ENCODE data around the gene AGO3.

The AGO3 gene

GRCh38 chr1:35988237-35988636, 57.3 kb downstream of the AGO3 start:
- no peak overlapping the region for H3K4me3 ChIP-seq (ENCODE audit: low read depth, low read length)
- DNase-seq (ENCODE audit: low read depth) = no peak
- TF ChIP-seq CTCF (IDR thresholded peaks at IDR 0.05; ENCODE audit: low read depth, low read length) (no peak), POLR2A (IDR thresholded peaks at IDR 0.05; ENCODE audit: extremely low read depth, insufficient read length) (no peak), MYC (IDR thresholded peaks at IDR 0.05; ENCODE audit: low read depth, low read length) (no peak)
- TF ChIP-seq, protein P1, sequence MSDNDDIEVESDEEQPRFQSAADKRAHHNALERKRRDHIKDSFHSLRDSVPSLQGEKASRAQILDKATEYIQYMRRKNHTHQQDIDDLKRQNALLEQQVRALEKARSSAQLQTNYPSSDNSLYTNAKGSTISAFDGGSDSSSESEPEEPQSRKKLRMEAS (IDR thresholded peaks at IDR 0.05; ENCODE audit: low read depth, low read length) = no peak

GRCh38 chr1:36006941-36007500, 76.1 kb downstream of the AGO3 start:
- no peak overlapping the region for H3K4me3 ChIP-seq (ENCODE audit: low read depth, low read length)
- TF ChIP-seq MYC (IDR thresholded peaks at IDR 0.05; ENCODE audit: low read depth, low read length) = no peak
- TF ChIP-seq POLR2A (IDR thresholded peaks at IDR 0.05; ENCODE audit: extremely low read depth, insufficient read length) = no peak
- no peak for TF ChIP-seq CTCF (IDR thresholded peaks at IDR 0.05; ENCODE audit: low read depth, low read length)
- TF ChIP-seq, protein P1 (IDR thresholded peaks at IDR 0.05; ENCODE audit: low read depth, low read length) = no peak
- DNase-seq (ENCODE audit: low read depth) = no peak

- H3K4me3 ChIP-seq (ENCODE audit: low read depth, low read length) = no peak overlapping the region
- TF ChIP-seq POLR2A (IDR thresholded peaks at IDR 0.05; ENCODE audit: extremely low read depth, insufficient read length) (no peak), MYC (IDR thresholded peaks at IDR 0.05; ENCODE audit: low read depth, low read length) (no peak), CTCF (IDR thresholded peaks at IDR 0.05; ENCODE audit: low read depth, low read length) (no peak)
- TF ChIP-seq, protein P1 (IDR thresholded peaks at IDR 0.05; ENCODE audit: low read depth, low read length) = no peak
- DNase-seq (ENCODE audit: low read depth) = no peak
These were observed 76.8 kb downstream of the AGO3 start for GRCh38 chr1:36007741-36008140.

- H3K4me3 ChIP-seq (ENCODE audit: low read depth, low read length) = no peak overlapping the region
- TF ChIP-seq POLR2A (IDR thresholded peaks at IDR 0.05; ENCODE audit: extremely low read depth, insufficient read length) = no peak
- TF ChIP-seq CTCF (IDR thresholded peaks at IDR 0.05; ENCODE audit: low read depth, low read length) = no peak
- TF ChIP-seq MYC (IDR thresholded peaks at IDR 0.05; ENCODE audit: low read depth, low read length) = no peak
- TF ChIP-seq, protein P1 (IDR thresholded peaks at IDR 0.05; ENCODE audit: low read depth, low read length) = no peak
- DNase-seq (ENCODE audit: low read depth) = no peak
These were observed 77.8 kb downstream of the AGO3 start for GRCh38 chr1:36008546-36009197.

GRCh38 chr1:36014722-36015220, 83.9 kb downstream of the AGO3 start:
- no peak overlapping the region for H3K4me3 ChIP-seq (ENCODE audit: low read depth, low read length)
- no peak for DNase-seq (ENCODE audit: low read depth)
- no peak for TF ChIP-seq CTCF (IDR thresholded peaks at IDR 0.05; ENCODE audit: low read depth, low read length)
- TF ChIP-seq, protein P1 (IDR thresholded peaks at IDR 0.05; ENCODE audit: low read depth, low read length) = no peak
- TF ChIP-seq MYC (IDR thresholded peaks at IDR 0.05; ENCODE audit: low read depth, low read length) = no peak
- no peak for TF ChIP-seq POLR2A (IDR thresholded peaks at IDR 0.05; ENCODE audit: extremely low read depth, insufficient read length)
